ENCODE results near the gene RNF180. TPM values are rescaled to one million over a fixed set of nuclear protein-coding genes. Genes with fewer than 3 reads are reported as not detected.
"Not testable (repeated sequence)": the region's sequence is repeated elsewhere in the genome, so short reads cannot be mapped to it uniquely, and the experiment has no call there.

RNF180 gene
- total RNA-seq, 1 experiment from 2014 or later: 0.61 TPM

DNA sequence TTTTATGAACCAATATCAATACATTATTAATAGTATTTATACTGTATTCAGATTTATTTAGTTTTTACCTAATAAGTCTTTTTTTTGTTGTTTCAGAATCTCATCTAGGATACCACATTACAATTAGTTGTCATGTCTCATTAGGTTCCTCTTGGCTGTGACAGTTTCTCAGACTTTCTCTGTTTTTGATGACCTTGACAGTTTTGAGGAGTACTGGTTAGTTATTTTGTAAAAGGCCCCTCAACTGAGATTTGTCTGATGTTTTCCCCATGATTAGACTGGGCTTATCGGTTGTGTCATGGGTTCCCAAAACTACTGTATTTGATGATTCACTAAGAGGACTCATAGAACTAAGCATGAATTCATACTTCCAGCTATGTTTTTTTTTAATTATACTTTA is 56.3 kb downstream of the RNF180 start:
- no peaks in the 10 kb centered on the region for H3K27me3 Mint-ChIP-seq (ENCODE audit: insufficient read depth, unreplicated experiment)
- POLR2A ChIA-PET: no interaction called here
- Histone ChIP-seq H3K27me3 (replicated peaks; ENCODE audit: control insufficient read depth, insufficient read depth, low read length) (no peaks in the 10 kb centered on the region), H3K4me3 (ENCODE audit: low read depth, low read length) (no peak overlapping the region), H3K4me1 (no peaks in the 10 kb centered on the region), H3K9me3 (no peaks in the 10 kb centered on the region), H3K36me3 (ENCODE audit: control insufficient read depth, insufficient read depth, low read length) (no peaks in the 10 kb centered on the region)
- no peak overlapping the region for H3K4me3 Mint-ChIP-seq (ENCODE audit: unreplicated experiment)
- intact Hi-C loops (cut with micrococcal nuclease; ENCODE audit: unreplicated experiment): loop anchor here (10.0 kb wide), 1 partner anchor 563 kb away; no protein-coding TSS in a partner anchor
- TF ChIP-seq, protein P1, sequence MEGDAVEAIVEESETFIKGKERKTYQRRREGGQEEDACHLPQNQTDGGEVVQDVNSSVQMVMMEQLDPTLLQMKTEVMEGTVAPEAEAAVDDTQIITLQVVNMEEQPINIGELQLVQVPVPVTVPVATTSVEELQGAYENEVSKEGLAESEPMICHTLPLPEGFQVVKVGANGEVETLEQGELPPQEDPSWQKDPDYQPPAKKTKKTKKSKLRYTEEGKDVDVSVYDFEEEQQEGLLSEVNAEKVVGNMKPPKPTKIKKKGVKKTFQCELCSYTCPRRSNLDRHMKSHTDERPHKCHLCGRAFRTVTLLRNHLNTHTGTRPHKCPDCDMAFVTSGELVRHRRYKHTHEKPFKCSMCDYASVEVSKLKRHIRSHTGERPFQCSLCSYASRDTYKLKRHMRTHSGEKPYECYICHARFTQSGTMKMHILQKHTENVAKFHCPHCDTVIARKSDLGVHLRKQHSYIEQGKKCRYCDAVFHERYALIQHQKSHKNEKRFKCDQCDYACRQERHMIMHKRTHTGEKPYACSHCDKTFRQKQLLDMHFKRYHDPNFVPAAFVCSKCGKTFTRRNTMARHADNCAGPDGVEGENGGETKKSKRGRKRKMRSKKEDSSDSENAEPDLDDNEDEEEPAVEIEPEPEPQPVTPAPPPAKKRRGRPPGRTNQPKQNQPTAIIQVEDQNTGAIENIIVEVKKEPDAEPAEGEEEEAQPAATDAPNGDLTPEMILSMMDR (IDR thresholded peaks at IDR 0.05; ENCODE audit: insufficient read depth in 1 of 2, low read depth in 1 of 2, low read length in 1 of 2, severe bottlenecking in 1 of 2, unreplicated experiment in 1 of 2): no peak
- no peaks in the 10 kb centered on the region for H3K36me3 Mint-ChIP-seq (ENCODE audit: insufficient read depth, unreplicated experiment)
- H3K27ac Mint-ChIP-seq (ENCODE audit: unreplicated experiment): no peak overlapping the region
- H3K9me3 Mint-ChIP-seq (ENCODE audit: unreplicated experiment): no peaks in the 10 kb centered on the region
- H3K4me1 Mint-ChIP-seq (ENCODE audit: low read depth, unreplicated experiment): no peaks in the 10 kb centered on the region
- DNase-seq: no peak
- CTCF ChIA-PET: no interaction called here
- BruUV-seq (replicated peaks): no TSS peak

DNA sequence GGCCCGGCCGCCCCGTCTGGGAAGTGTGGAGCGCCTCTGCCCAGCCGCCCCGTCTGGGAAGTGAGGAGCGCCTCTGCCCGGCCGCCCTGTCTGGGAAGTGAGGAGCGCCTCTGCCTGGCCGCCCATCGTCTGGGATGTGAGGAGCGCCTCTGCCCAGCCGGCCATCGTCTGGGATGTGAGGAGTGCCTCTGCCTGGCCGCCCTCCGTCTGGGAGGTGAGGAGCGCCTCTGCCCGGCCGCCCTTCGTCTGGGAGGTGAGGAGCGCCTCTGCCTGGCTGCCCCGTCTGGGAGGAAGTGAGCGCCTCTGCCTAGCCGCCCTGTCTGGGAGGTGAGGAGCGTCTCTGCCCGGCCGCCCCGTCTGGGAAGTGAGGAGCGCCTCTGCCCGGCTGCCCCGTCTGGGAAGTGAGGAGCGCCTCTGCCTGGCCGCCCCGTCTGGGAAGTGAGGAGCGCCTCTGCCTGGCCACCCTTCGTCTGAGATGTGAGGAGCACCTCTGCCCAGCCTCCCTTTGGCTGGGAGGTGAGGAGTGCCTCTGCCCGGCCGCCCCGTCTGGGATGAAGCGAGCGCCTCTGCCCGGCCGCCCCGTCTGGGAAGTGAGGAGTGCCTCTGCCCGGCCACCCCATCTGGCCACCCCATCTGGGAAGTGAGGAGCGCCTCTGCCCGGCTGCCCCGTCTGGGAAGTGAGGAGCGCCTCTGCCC is 59.8 kb downstream of the RNF180 start:
- H3K27me3 ChIP-seq (replicated peaks; ENCODE audit: control insufficient read depth, insufficient read depth, low read length); H3K9me3 ChIP-seq; H3K4me1 Mint-ChIP-seq (ENCODE audit: low read depth, unreplicated experiment); CTCF ChIA-PET; H3K4me1 ChIP-seq; H3K4me3 ChIP-seq (ENCODE audit: low read depth, low read length); DNase-seq; H3K9me3 Mint-ChIP-seq (ENCODE audit: unreplicated experiment); H3K36me3 Mint-ChIP-seq (ENCODE audit: insufficient read depth, unreplicated experiment); H3K4me3 Mint-ChIP-seq (ENCODE audit: unreplicated experiment); BruUV-seq (replicated peaks); POLR2A ChIA-PET; H3K36me3 ChIP-seq (ENCODE audit: control insufficient read depth, insufficient read depth, low read length); H3K27ac Mint-ChIP-seq (ENCODE audit: unreplicated experiment); H3K27me3 Mint-ChIP-seq (ENCODE audit: insufficient read depth, unreplicated experiment): not testable (repeated sequence)
- intact Hi-C loops (cut with micrococcal nuclease; ENCODE audit: unreplicated experiment): loop anchor here (10.0 kb wide), 1 partner anchor 559 kb away; no protein-coding TSS in a partner anchor

- H3K27ac Mint-ChIP-seq (ENCODE audit: unreplicated experiment); POLR2A ChIA-PET; H3K36me3 ChIP-seq (ENCODE audit: control insufficient read depth, insufficient read depth, low read length); H3K36me3 Mint-ChIP-seq (ENCODE audit: insufficient read depth, unreplicated experiment); H3K27me3 ChIP-seq (replicated peaks; ENCODE audit: control insufficient read depth, insufficient read depth, low read length); H3K9me3 ChIP-seq; H3K27me3 Mint-ChIP-seq (ENCODE audit: insufficient read depth, unreplicated experiment); H3K4me3 ChIP-seq (ENCODE audit: low read depth, low read length); H3K4me1 ChIP-seq; BruUV-seq (replicated peaks); H3K4me1 Mint-ChIP-seq (ENCODE audit: low read depth, unreplicated experiment); DNase-seq; H3K4me3 Mint-ChIP-seq (ENCODE audit: unreplicated experiment); H3K9me3 Mint-ChIP-seq (ENCODE audit: unreplicated experiment); CTCF ChIA-PET: not testable (repeated sequence)
- intact Hi-C loops (cut with micrococcal nuclease; ENCODE audit: unreplicated experiment): loop anchor here (10.0 kb wide), 1 partner anchor 558 kb away; no protein-coding TSS in a partner anchor
Observed at GRCh38 chr5:64227131-64227537, 61.5 kb downstream of the RNF180 start.

- no peaks in the 10 kb centered on the region for H3K27me3 Mint-ChIP-seq (ENCODE audit: insufficient read depth, unreplicated experiment)
- no peaks in the 10 kb centered on the region for H3K9me3 Mint-ChIP-seq (ENCODE audit: unreplicated experiment)
- Histone ChIP-seq H3K4me1 (no peaks in the 10 kb centered on the region), H3K36me3 (ENCODE audit: control insufficient read depth, insufficient read depth, low read length) (no peaks in the 10 kb centered on the region), H3K27me3 (replicated peaks; ENCODE audit: control insufficient read depth, insufficient read depth, low read length) (no peaks in the 10 kb centered on the region), H3K4me3 (ENCODE audit: low read depth, low read length) (no peak overlapping the region), H3K9me3 (no peaks in the 10 kb centered on the region)
- no peak overlapping the region for H3K27ac Mint-ChIP-seq (ENCODE audit: unreplicated experiment)
- intact Hi-C loops (cut with micrococcal nuclease; ENCODE audit: unreplicated experiment): loop anchor here (1.0 to 10.0 kb wide), 2 partner anchors 383 to 556 kb away; no protein-coding TSS in a partner anchor
- no peak overlapping the region for H3K4me3 Mint-ChIP-seq (ENCODE audit: unreplicated experiment)
- no peaks in the 10 kb centered on the region for H3K36me3 Mint-ChIP-seq (ENCODE audit: insufficient read depth, unreplicated experiment)
- CTCF ChIA-PET: interaction anchor here (0.6 to 1.3 kb wide), 5 partner anchors 103 to 425 kb away, joined by 3 to 8 read pairs (median 3); no protein-coding TSS in a partner anchor
- no peaks in the 10 kb centered on the region for H3K4me1 Mint-ChIP-seq (ENCODE audit: low read depth, unreplicated experiment)
- TF ChIP-seq, protein P1 (IDR thresholded peaks at IDR 0.05; ENCODE audit: insufficient read depth in 1 of 2, low read depth in 1 of 2, low read length in 1 of 2, severe bottlenecking in 1 of 2, unreplicated experiment in 1 of 2): peak; percentile 38 to 54
- no TSS peak for BruUV-seq (replicated peaks)
- peak in 1 of 2 experiments; percentile 26 for DNase-seq
- POLR2A ChIA-PET: no interaction called here
Observed at GRCh38 chr5:64229163-64229774, 63.6 kb downstream of the RNF180 start.

Data from Caco-2 (cell line).